Fibroblast of pulmonary artery (primary cell): Measurements from ENCODE around the gene GLRA3.
A peak's percentile ranks its signal among the peaks of the same experiment; 100 is the strongest.

Experiments
- DNase-seq: peaks from one replicate; pipeline ENCODE4 v3.0.0-alpha.2; 2010; ENCODE audit warnings: low read depth
- H3K4me3 ChIP-seq: replicated peaks from 2 replicates; pipeline ENCODE4 v1.5.1; 2011; ENCODE audit warnings: low read depth, mild to moderate bottlenecking, control low read depth, low read length, moderate library complexity
- CTCF ChIP-seq: IDR thresholded peaks from 2 replicates; pipeline ENCODE4 v1.5.1; 2011; ENCODE audit warnings: mild to moderate bottlenecking, control low read depth, low read length, inconsistent platforms; ENCODE audit errors: missing control alignments

GLRA3 gene

DNA sequence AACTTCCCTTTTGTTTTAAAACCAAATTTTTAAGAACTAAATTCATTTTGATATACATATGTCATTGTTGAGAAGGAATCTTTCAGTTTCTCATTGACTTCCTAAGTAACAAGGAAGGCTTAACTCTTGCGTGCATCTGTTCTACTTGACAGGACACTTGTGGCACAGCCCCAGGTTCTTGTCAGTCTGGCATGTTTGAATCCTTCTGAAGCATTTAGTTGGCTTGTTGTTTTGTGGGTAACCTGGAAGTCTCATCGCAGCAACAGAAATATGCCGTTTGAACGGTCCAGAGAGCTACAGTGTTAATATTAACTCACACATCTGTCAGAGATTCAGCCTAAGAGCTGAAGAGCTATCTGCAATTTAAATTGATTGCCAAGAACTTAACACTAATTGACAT is 76.0 kb downstream of the GLRA3 start:
- no peak overlapping the region for H3K4me3 ChIP-seq
- no peak for DNase-seq

DNA sequence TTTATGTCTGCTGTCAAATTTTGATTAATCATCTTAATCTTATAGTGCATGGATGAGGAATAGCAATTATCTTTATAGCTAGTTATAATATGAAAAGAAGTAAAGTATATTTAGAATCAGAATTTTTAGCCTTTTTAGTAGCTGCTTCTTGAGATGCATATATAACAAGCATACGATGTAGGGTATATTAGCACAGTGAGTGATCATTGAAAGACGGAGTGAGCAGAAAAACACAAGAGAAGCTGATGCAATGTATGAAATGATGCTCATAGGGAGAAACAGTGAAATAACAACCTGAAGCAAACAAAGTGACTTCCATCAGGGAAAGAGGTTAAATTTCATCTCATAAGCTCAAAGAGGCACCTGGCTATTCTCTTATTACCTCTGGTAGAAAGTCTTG is 77.0 kb downstream of the GLRA3 start:
- no peak overlapping the region for H3K4me3 ChIP-seq
- no peak for TF ChIP-seq CTCF
- no peak for DNase-seq

More for the DNA sequence above, 76.0 kb downstream of the GLRA3 start:
- TF ChIP-seq CTCF, result no peak

- no peak overlapping the region for H3K4me3 ChIP-seq
- peak; percentile 31 for DNase-seq
- no peak for TF ChIP-seq CTCF
Measured at GRCh38 chr4:174749091-174749490, 80.0 kb downstream of the GLRA3 start.

DNA sequence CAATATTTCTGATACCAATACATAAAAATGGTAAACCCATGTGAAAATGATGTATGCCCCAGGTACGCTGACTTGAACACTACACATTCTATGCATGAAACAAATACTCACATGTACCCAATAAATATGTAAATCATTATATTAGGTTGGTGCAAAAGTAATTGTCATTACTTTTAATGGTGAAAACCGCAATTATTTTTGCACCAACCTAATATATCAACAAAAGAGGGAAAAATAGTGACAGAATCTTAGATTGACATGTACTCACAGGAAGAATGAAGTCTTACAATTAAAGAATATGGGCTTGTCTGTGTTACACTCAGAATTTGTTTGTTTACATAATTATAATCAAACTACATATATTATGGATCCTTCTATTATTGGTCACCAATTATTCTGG is 82.3 kb downstream of the GLRA3 start:
- TF ChIP-seq CTCF, result no peak
- no peak overlapping the region for H3K4me3 ChIP-seq
- no peak for DNase-seq

DNA sequence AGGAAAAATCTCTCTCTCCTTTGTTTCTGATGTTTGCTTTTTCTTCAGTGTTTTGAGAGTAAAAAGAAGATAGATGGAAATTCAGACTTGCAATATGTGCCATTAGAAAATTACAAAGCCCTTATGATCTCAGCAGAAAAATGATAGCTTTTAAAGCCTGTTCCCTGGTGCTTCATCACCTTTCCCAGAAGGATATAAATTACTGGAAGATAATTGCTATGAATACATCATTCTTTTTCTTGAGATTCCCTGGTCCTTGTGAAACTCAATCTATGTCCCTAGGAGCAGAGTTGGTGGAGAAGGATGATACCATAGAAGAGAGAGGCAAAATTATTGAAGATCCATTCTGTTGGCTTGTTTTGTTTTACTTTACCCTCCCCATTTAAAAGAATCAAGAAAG is 86.5 kb downstream of the GLRA3 start:
- H3K4me3 ChIP-seq, result no peak overlapping the region
- DNase-seq, result no peak
- no peak for TF ChIP-seq CTCF

- no peak overlapping the region for H3K4me3 ChIP-seq
- no peak for DNase-seq
- TF ChIP-seq CTCF, result no peak
Measured at GRCh38 chr4:174739576-174739975, 89.5 kb downstream of the GLRA3 start.

DNA sequence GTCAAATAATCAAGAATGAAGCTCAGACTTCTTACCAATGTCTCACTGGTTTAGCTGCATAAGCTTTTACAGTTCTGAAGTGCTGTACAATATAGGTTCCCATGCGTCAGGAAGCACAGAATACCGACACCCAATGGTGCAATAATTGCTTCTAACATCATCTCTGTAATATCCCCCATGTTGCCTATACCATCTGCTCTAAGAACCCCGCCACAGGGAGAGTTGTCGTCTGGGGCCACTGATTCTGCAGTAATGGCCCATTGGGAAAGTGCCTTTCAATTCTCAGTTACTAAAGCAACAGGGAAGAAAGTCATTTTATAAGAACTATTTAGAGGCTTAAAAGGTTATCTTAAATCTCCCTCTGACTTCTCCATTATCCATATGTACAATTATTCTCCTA is 94.9 kb downstream of the GLRA3 start:
- no peak for DNase-seq
- no peak for TF ChIP-seq CTCF
- no peak overlapping the region for H3K4me3 ChIP-seq
